GM23248 (cell line): ENCODE measurements around the gene CLDN8. TPM values are rescaled to one million over a fixed set of nuclear protein-coding genes. Genes with fewer than 3 reads are reported as not detected.

ENCODE experiments used
- DNase-seq: peaks from one replicate; pipeline ENCODE4 v3.0.0-alpha.2; 2015
- H2AFZ ChIP-seq: fragments of 200-600 bp; sonication (generic); 2 replicates; pipeline ENCODE4 v1.6.1; 2016; ENCODE audit warnings: antibody characterized with exemption
- H3F3A ChIP-seq: fragments of 200-600 bp; sonication (generic); 2 replicates; pipeline ENCODE4 v1.6.1; 2016; ENCODE audit warnings: mild to moderate bottlenecking, antibody characterized with exemption, mixed run types; ENCODE audit not compliant: insufficient read depth
- H3K27ac ChIP-seq: fragments of 200-600 bp; sonication (generic); 2 replicates; pipeline ENCODE4 v1.5.1; 2016; ENCODE audit warnings: mild to moderate bottlenecking
- H3K27me3 ChIP-seq: fragments of 200-600 bp; sonication (generic); replicated peaks from 2 replicates; pipeline ENCODE4 v1.6.1; 2016; ENCODE audit warnings: mild to moderate bottlenecking; ENCODE audit not compliant: insufficient read depth
- H3K36me3 ChIP-seq: fragments of 200-600 bp; sonication (generic); 2 replicates; pipeline ENCODE4 v1.6.1; 2016; ENCODE audit warnings: low read depth, mild to moderate bottlenecking
- H3K4me1 ChIP-seq: fragments of 200-600 bp; sonication (generic); 2 replicates; pipeline ENCODE4 v1.6.1; 2016; ENCODE audit warnings: mild to moderate bottlenecking; ENCODE audit not compliant: insufficient read depth
- H3K4me2 ChIP-seq: fragments of 200-600 bp; sonication (generic); one replicate; pipeline ENCODE4 v1.6.1; 2016; ENCODE audit warnings: mild to moderate bottlenecking; ENCODE audit not compliant: unreplicated experiment
- H3K4me3 ChIP-seq: fragments of 200-600 bp; sonication (generic); 2 replicates; pipeline ENCODE4 v1.5.1; 2016; ENCODE audit warnings: mild to moderate bottlenecking
- H3K79me2 ChIP-seq: fragments of 200-600 bp; sonication (generic); 2 replicates; pipeline ENCODE4 v1.6.1; 2016; ENCODE audit warnings: mild to moderate bottlenecking; ENCODE audit not compliant: insufficient read depth
- H3K9ac ChIP-seq: fragments of 200-600 bp; sonication (generic); 2 replicates; pipeline ENCODE4 v1.6.1; 2016; ENCODE audit warnings: mild to moderate bottlenecking
- H3K9me2 ChIP-seq: fragments of 200-600 bp; sonication (generic); 2 replicates; pipeline ENCODE4 v1.6.1; 2016; ENCODE audit warnings: mixed run types, mild to moderate bottlenecking, moderate library complexity; ENCODE audit not compliant: insufficient read depth
- H3K9me3 ChIP-seq: fragments of 200-600 bp; sonication (generic); one replicate; pipeline ENCODE4 v1.6.1; 2017; ENCODE audit warnings: low read depth
- H4K20me1 ChIP-seq: fragments of 200-600 bp; sonication (generic); 2 replicates; pipeline ENCODE4 v1.6.0; 2016; ENCODE audit not compliant: insufficient read depth
- EZH2 ChIP-seq: fragments of 200-600 bp; sonication (generic); IDR thresholded peaks from 2 replicates; pipeline ENCODE4 v1.6.1; 2018; ENCODE audit warnings: antibody characterized with exemption, mild to moderate bottlenecking; ENCODE audit not compliant: insufficient read depth, poor library complexity, severe bottlenecking
- EZH2phosphoT487 ChIP-seq: fragments of 200-600 bp; sonication (generic); IDR thresholded peaks from 2 replicates; pipeline ENCODE4 v1.6.1; 2018; ENCODE audit warnings: antibody characterized with exemption, moderate library complexity, mild to moderate bottlenecking, low read depth; ENCODE audit not compliant: insufficient read depth
- WGBS, 2 experiments: methylation state at CpG; one replicate each; pipeline ENCODE4 v1.1.6; 2015 to 2017; ENCODE audit warnings: low lambda C conversion rate in 2 of 2, low coverage in 1 of 2; ENCODE audit errors: missing lambda C conversion rate in 2 of 2; 5-methylcytosine and 5-hydroxymethylcytosine counted together
- in situ Hi-C: fragments of 300-500 bp; cut with MboI; formaldehyde crosslinking; loops from 2 replicates; pipeline ENCODE4 v1.15.0; 2020
- polyA plus RNA-seq: library from polyadenylated mRNA; unstranded; fragments of >200 nt; fragmentation: Nextera tagmentation; extraction: Ambion mirVana; gene quantifications from 2 replicates; pipeline ENCODE4 v1.2.1, GENCODE V29; 2016
- total RNA-seq: library from RNA; depleted of rRNA; stranded (reverse); fragments of >200 nt; shearing (Covaris generic); gene quantifications from 2 replicates; pipeline ENCODE4 v1.2.3, GENCODE V29; 2014

The CLDN8 gene
- total and polyA plus RNA-seq, 2 experiments from 2014 or later, result not detected

- no peak overlapping the region for H3K27ac ChIP-seq
Measured at GRCh38 chr21:30251781-30252180, 35.9 kb upstream of the CLDN8 start.

DNA sequence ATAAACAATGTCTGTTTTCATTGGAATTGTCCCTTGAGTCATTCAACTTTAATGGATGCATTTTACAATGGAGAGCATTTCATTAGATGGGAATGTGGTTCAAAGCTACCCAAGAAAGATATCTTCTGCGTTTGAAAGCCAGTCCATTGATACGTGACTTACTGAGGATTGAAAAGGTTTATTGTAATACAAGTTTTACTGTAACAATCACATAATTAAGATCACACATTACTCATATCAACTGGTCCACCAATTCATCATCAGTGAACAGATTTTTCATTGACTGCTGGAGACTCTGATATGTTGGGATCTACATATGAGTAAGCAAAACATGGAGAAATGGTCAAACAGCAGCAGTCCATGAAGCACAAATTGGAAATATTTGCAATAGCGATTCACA is 34.0 kb upstream of the CLDN8 start:
- no peaks in the 10 kb centered on the region for H3F3A ChIP-seq
- H3K9me2 ChIP-seq, result no peaks in the 10 kb centered on the region
- H2AFZ ChIP-seq, result no peak overlapping the region
- WGBS, 2 experiments, result 57 to 59% methylated on average over 3 of the region's 3 CpGs
- in situ Hi-C loops, result no loop called here
- H4K20me1 ChIP-seq, result no peaks in the 10 kb centered on the region
- H3K79me2 ChIP-seq, result no peaks in the 10 kb centered on the region
- no peak overlapping the region for H3K4me2 ChIP-seq
- no peak overlapping the region for H3K4me3 ChIP-seq
- no peaks in the 10 kb centered on the region for H3K27me3 ChIP-seq
- H3K9ac ChIP-seq, result no peak overlapping the region
- no peak for DNase-seq
- H3K4me1 ChIP-seq, result no peaks in the 10 kb centered on the region
- no peak overlapping the region for H3K27ac ChIP-seq
- TF ChIP-seq EZH2, result no peak
- no peaks in the 10 kb centered on the region for H3K36me3 ChIP-seq
- H3K9me3 ChIP-seq, result no peaks in the 10 kb centered on the region

More at GRCh38 chr21:30251781-30252180, 35.9 kb upstream of the CLDN8 start:
- no peak overlapping the region for H3K9ac ChIP-seq
- no peak overlapping the region for H2AFZ ChIP-seq
- H3K4me3 ChIP-seq, result no peak overlapping the region
- DNase-seq, result peak; percentile 16
- H3K79me2 ChIP-seq, result no peaks in the 10 kb centered on the region
- no peaks in the 10 kb centered on the region for H3F3A ChIP-seq
- no peaks in the 10 kb centered on the region for H3K4me1 ChIP-seq
- H3K9me2 ChIP-seq, result no peaks in the 10 kb centered on the region
- H3K36me3 ChIP-seq, result no peaks in the 10 kb centered on the region
- H3K9me3 ChIP-seq, result no peaks in the 10 kb centered on the region
- no peaks in the 10 kb centered on the region for H3K27me3 ChIP-seq
- H4K20me1 ChIP-seq, result no peaks in the 10 kb centered on the region
- H3K4me2 ChIP-seq, result no peak overlapping the region
- TF ChIP-seq EZH2 (no peak), EZH2phosphoT487 (no peak)
- in situ Hi-C loops, result no loop called here
- WGBS, 2 experiments, result 80 to 88% methylated on average over 1 of the region's 1 CpG

- no peak overlapping the region for H3K4me2 ChIP-seq
- in situ Hi-C loops, result no loop called here
- H3K9me3 ChIP-seq, result no peaks in the 10 kb centered on the region
- H2AFZ ChIP-seq, result no peak overlapping the region
- DNase-seq, result no peak
- WGBS, 2 experiments, result 86% methylated on average over 9 of the region's 9 CpGs
- no peaks in the 10 kb centered on the region for H3K9me2 ChIP-seq
- H3K27ac ChIP-seq, result no peak overlapping the region
- H4K20me1 ChIP-seq, result no peaks in the 10 kb centered on the region
- no peak for TF ChIP-seq EZH2phosphoT487
- no peaks in the 10 kb centered on the region for H3K79me2 ChIP-seq
- H3K36me3 ChIP-seq, result no peaks in the 10 kb centered on the region
- no peaks in the 10 kb centered on the region for H3K27me3 ChIP-seq
- no peaks in the 10 kb centered on the region for H3K4me1 ChIP-seq
- no peak overlapping the region for H3K4me3 ChIP-seq
- no peak overlapping the region for H3K9ac ChIP-seq
- no peaks in the 10 kb centered on the region for H3F3A ChIP-seq
Measured at GRCh38 chr21:30248844-30249243, 32.9 kb upstream of the CLDN8 start.

GRCh38 chr21:30245061-30245460 is 29.2 kb upstream of the CLDN8 start:
- Histone ChIP-seq H4K20me1 (no peaks in the 10 kb centered on the region), H3K9ac (no peak overlapping the region), H3K27me3 (no peaks in the 10 kb centered on the region), H3K79me2 (no peaks in the 10 kb centered on the region), H3K4me3 (no peak overlapping the region), H3K9me3 (no peaks in the 10 kb centered on the region), H3K27ac (no peak overlapping the region), H2AFZ (no peak overlapping the region), H3K4me2 (no peak overlapping the region), H3K36me3 (no peaks in the 10 kb centered on the region), H3K4me1 (no peaks in the 10 kb centered on the region), H3K9me2 (no peaks in the 10 kb centered on the region), H3F3A (no peaks in the 10 kb centered on the region)
- TF ChIP-seq EZH2phosphoT487, result no peak
- TF ChIP-seq EZH2, result no peak
- in situ Hi-C loops, result no loop called here
- no peak for DNase-seq

DNA sequence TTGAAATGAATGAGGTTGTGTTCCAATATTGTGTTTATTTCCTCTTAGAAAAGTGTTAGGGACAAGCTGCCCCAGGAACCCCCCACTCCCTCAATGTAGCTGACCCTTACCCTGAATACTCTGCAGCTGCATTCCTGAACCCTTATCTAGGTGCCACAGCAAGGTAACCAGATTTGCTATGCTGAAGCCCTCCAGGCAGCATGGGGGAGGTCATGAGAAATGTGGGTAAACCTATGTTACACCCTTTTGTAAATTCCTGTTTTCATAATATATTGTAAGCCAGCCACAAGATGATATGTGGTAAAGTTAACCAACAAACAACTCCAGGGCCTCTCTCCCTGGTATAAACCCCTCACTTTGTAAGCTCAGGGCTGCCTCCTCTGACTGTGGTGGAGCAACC is 27.8 kb upstream of the CLDN8 start:
- no peak for DNase-seq
- Histone ChIP-seq H3K9me2 (no peaks in the 10 kb centered on the region), H3K9me3 (no peaks in the 10 kb centered on the region), H3K4me1 (no peaks in the 10 kb centered on the region), H3K27ac (no peak overlapping the region), H3K27me3 (no peaks in the 10 kb centered on the region), H3K4me3 (no peak overlapping the region), H3K9ac (no peak overlapping the region), H3K36me3 (no peaks in the 10 kb centered on the region), H2AFZ (no peak overlapping the region), H3K4me2 (no peak overlapping the region), H3F3A (no peaks in the 10 kb centered on the region), H3K79me2 (no peaks in the 10 kb centered on the region), H4K20me1 (no peaks in the 10 kb centered on the region)
- TF ChIP-seq EZH2phosphoT487 (no peak), EZH2 (no peak)
- in situ Hi-C loops, result no loop called here
